HG02642 (cell line): ENCODE results near the gene ZNF692.
"Not testable (repeated sequence)": the region's sequence is repeated elsewhere in the genome, so short reads cannot be mapped to it uniquely, and the experiment has no call there.

ENCODE experiments used
- ATAC-seq: cut with Tn5 transposase; IDR thresholded peaks from one replicate; pipeline ENCODE4 v1.9.1; 2021; ENCODE audit warnings: mild to moderate bottlenecking; ENCODE audit not compliant: unreplicated experiment, poor library complexity

The ZNF692 gene

GRCh38 chr1:248858891-248859889 is at the start of gene ZNF692:
ZNF692 (minus strand) TSS chr1:248859085; CDS start chr1:248858309, 776 bp downstream.
- peak; percentile 86 for ATAC-seq

- ATAC-seq, result peak; percentile 26
Observed at GRCh38 chr1:248906753-248907661, 48.1 kb upstream of the ZNF692 start.

- peak; percentile 94 for ATAC-seq
Observed at GRCh38 chr1:248906009-248906752, 47.3 kb upstream of the ZNF692 start, which contains the start of gene PGBD2. PGBD2 (plus strand) TSS chr1:248906235; CDS start chr1:248913863, 7,628 bp downstream.

GRCh38 chr1:248905662-248906008 is 46.8 kb upstream of the ZNF692 start:
- ATAC-seq, result no peak

GRCh38 chr1:248904437-248905216 is 45.7 kb upstream of the ZNF692 start:
- ATAC-seq, result no peak

GRCh38 chr1:248901578-248901977 is 42.7 kb upstream of the ZNF692 start:
- no peak for ATAC-seq

GRCh38 chr1:248900637-248901036 is 41.8 kb upstream of the ZNF692 start:
- no peak for ATAC-seq

- ATAC-seq, result no peak
Observed at GRCh38 chr1:248897412-248898337, 38.8 kb upstream of the ZNF692 start.

- ATAC-seq, result no peak
Observed at GRCh38 chr1:248894837-248895236, 36.0 kb upstream of the ZNF692 start.

GRCh38 chr1:248892590-248892989 is 33.7 kb upstream of the ZNF692 start:
- no peak for ATAC-seq

- ATAC-seq, result no peak
Observed at GRCh38 chr1:248891758-248892157, 32.9 kb upstream of the ZNF692 start.

GRCh38 chr1:248890549-248891498 is 31.9 kb upstream of the ZNF692 start:
- no peak for ATAC-seq

GRCh38 chr1:248889914-248890243 is 31.0 kb upstream of the ZNF692 start:
- ATAC-seq, result not testable (repeated sequence)

- ATAC-seq, result no peak
Observed at GRCh38 chr1:248886237-248886895, 27.5 kb upstream of the ZNF692 start.

- no peak for ATAC-seq
Observed at GRCh38 chr1:248885646-248886045, 26.8 kb upstream of the ZNF692 start.

GRCh38 chr1:248884632-248885295 is 25.9 kb upstream of the ZNF692 start:
- no peak for ATAC-seq
